Endothelial cell of umbilical vein (primary cell): ENCODE measurements around the gene DPM2. TPM values are rescaled to one million over a fixed set of nuclear protein-coding genes. Genes with fewer than 3 reads are reported as not detected.

ENCODE experiments used
- BruUV-seq: library from RNA; stranded (reverse); fragments of 400-500 nt; replicated peaks from 2 replicates; lab custom pipeline; 2021; lab: Mats Ljungman, UMichigan
- CTCF ChIA-PET: fragments of 300-600, 350-600 bp; sonication (Branson Sonifier 250); formaldehyde crosslinking; loops from one replicate; lab custom pipeline; 2021; ENCODE audit warnings: antibody characterized with exemption, inconsistent platforms; lab: Charles Lee
- POLR2A ChIA-PET: fragments of 300-600, 350-600 bp; sonication (Branson Sonifier 250); formaldehyde crosslinking; loops from one replicate; lab custom pipeline; 2021; ENCODE audit warnings: antibody characterized with exemption, inconsistent platforms; lab: Charles Lee
- DNase-seq: peaks from one replicate; pipeline ENCODE4 v3.0.0-alpha.2; 2011; ENCODE audit warnings: low read depth, low spot score
- FAIRE-seq: peaks from 2 replicates; lab custom pipeline; 2011; peaks lifted over from hg19 to GRCh38; lab: Jason Lieb, UNC
- H2AFZ ChIP-seq: 2 replicates; pipeline ENCODE4 v1.6.0; 2012; ENCODE audit warnings: low read depth, low read length, control low read depth, inconsistent platforms
- H3K27ac ChIP-seq: 2 replicates; pipeline ENCODE4 v1.5.1; 2011; ENCODE audit warnings: low read depth, mild to moderate bottlenecking, control low read depth, low read length, moderate library complexity; ENCODE audit not compliant: insufficient read depth
- H3K27me3 ChIP-seq, 2 experiments: 2 replicates each; pipeline versions ENCODE4 v1.6.0 to v1.6.1; 2011; ENCODE audit warnings: low read length in 2 of 2, mixed read lengths in 1 of 2; ENCODE audit not compliant: control insufficient read depth in 2 of 2, insufficient read depth in 2 of 2
- H3K36me3 ChIP-seq, 2 experiments: 2 replicates in 1 of 2; 3 replicates in 1 of 2; pipeline ENCODE4 v1.5.1; 2011; ENCODE audit warnings: low read length in 2 of 2, mild to moderate bottlenecking in 1 of 2, moderate library complexity in 1 of 2; ENCODE audit not compliant: control insufficient read depth in 2 of 2, insufficient read depth in 2 of 2; ENCODE audit errors: extremely low read depth in 1 of 2
- H3K4me1 ChIP-seq: 3 replicates; pipeline ENCODE4 v1.5.1; 2011; ENCODE audit warnings: mild to moderate bottlenecking, low read length; ENCODE audit not compliant: control insufficient read depth, insufficient read depth; ENCODE audit errors: extremely low read depth
- H3K4me2 ChIP-seq: 2 replicates; pipeline ENCODE4 v1.6.1; 2011; ENCODE audit warnings: low read length, control low read depth, mixed read lengths; ENCODE audit not compliant: insufficient read depth
- H3K4me3 ChIP-seq, 3 experiments: fragments of 200-600 bp in 1 of 3; sonication (generic), shearing (Covaris generic) in 1 of 3; replicated peaks in 1 of 3; 2 replicates each; pipeline ENCODE4 v1.5.1; 2011 to 2016; ENCODE audit warnings: control low read depth in 3 of 3, low read length in 3 of 3, mild to moderate bottlenecking in 2 of 3, inconsistent platforms in 1 of 3, low read depth in 1 of 3, moderate library complexity in 1 of 3; ENCODE audit not compliant: insufficient read depth in 1 of 3
- H3K79me2 ChIP-seq: 2 replicates; pipeline ENCODE4 v1.6.0; 2012; ENCODE audit warnings: low read length, inconsistent platforms; ENCODE audit not compliant: control insufficient read depth, insufficient read depth
- H3K9ac ChIP-seq: replicated peaks from 2 replicates; pipeline ENCODE3; 2011; ENCODE audit warnings: low read length, control low read depth; ENCODE audit not compliant: insufficient read depth; ENCODE audit errors: extremely low read depth
- H3K9me1 ChIP-seq: replicated peaks from 3 replicates; pipeline ENCODE4 v1.6.0; 2011; ENCODE audit warnings: mild to moderate bottlenecking, low read length; ENCODE audit not compliant: control insufficient read depth, insufficient read depth; ENCODE audit errors: extremely low read depth
- H3K9me3 ChIP-seq: replicated peaks from 2 replicates; pipeline ENCODE4 v1.5.1; 2012; ENCODE audit warnings: low read length, inconsistent platforms; ENCODE audit not compliant: control insufficient read depth, insufficient read depth
- H4K20me1 ChIP-seq: replicated peaks from 2 replicates; pipeline ENCODE3; 2011; ENCODE audit warnings: mild to moderate bottlenecking, low read length; ENCODE audit not compliant: control insufficient read depth, insufficient read depth; ENCODE audit errors: extremely low read depth
- CTCF ChIP-seq, 2 donors: IDR thresholded peaks; 1 replicate in 1 of 2; 2 replicates in 1 of 2; pipeline ENCODE4 v1.5.1; 2011; ENCODE audit warnings: low read length in 2 of 2, mild to moderate bottlenecking in 2 of 2, moderate library complexity in 2 of 2, control low read depth in 1 of 2, inconsistent platforms in 1 of 2, low read depth in 1 of 2; ENCODE audit not compliant: insufficient read depth in 1 of 2; ENCODE audit errors: extremely low read depth in 1 of 2
- EZH2 ChIP-seq: IDR thresholded peaks from 2 replicates; pipeline ENCODE4 v1.6.1; 2012; ENCODE audit warnings: borderline replicate concordance, low read depth, mild to moderate bottlenecking, moderate library complexity, low read length, inconsistent platforms; ENCODE audit not compliant: severe bottlenecking
- FOS ChIP-seq: IDR thresholded peaks from 2 replicates; pipeline ENCODE4 v1.6.1; 2011; ENCODE audit warnings: mild to moderate bottlenecking, low read length, moderate library complexity, borderline replicate concordance; ENCODE audit not compliant: insufficient read depth
- GATA2 ChIP-seq: IDR thresholded peaks from 2 replicates; pipeline ENCODE4 v1.7.0; 2011; ENCODE audit warnings: low read depth, mild to moderate bottlenecking, moderate library complexity, mixed read lengths, low read length; ENCODE audit not compliant: insufficient read length, insufficient read depth
- JUN ChIP-seq: IDR thresholded peaks from 2 replicates; pipeline ENCODE4 v1.6.1; 2011; ENCODE audit warnings: borderline replicate concordance, low read depth; ENCODE audit not compliant: insufficient read length, insufficient read depth
- MAX ChIP-seq: IDR thresholded peaks from 2 replicates; pipeline ENCODE4 v1.6.1; 2011; ENCODE audit not compliant: insufficient read depth, insufficient read length
- MYC ChIP-seq: IDR thresholded peaks from one replicate; pipeline ENCODE4 v1.6.1; 2011; ENCODE audit warnings: mild to moderate bottlenecking, low read depth, low read length
- POLR2A ChIP-seq: IDR thresholded peaks from 2 replicates; pipeline ENCODE4 v1.6.1; 2012; ENCODE audit warnings: low read depth, mild to moderate bottlenecking, control low read depth, low read length
- POLR2AphosphoS5 ChIP-seq: IDR thresholded peaks from 2 replicates; pipeline ENCODE4 v1.6.1; 2012; ENCODE audit warnings: low read depth, mild to moderate bottlenecking, control low read depth, low read length, moderate library complexity; ENCODE audit not compliant: insufficient read depth
- dilution Hi-C: fragments of 300-500 bp; cut with MboI; formaldehyde crosslinking; loops from one replicate; pipeline ENCODE4 v1.15.0; 2019; ENCODE audit warnings: low sequenced_read_pairs; ENCODE audit not compliant: extremely low pct_ligation_motif_present
- intact Hi-C: fragments of 100-400 bp; cut with micrococcal nuclease; formaldehyde crosslinking; loops from one replicate; pipeline ENCODE4 v1.10.0; 2022
- polyA plus RNA-seq, 4 experiments: library from polyadenylated mRNA; depleted of rRNA in 3 of 4; stranded (reverse) in 3 of 4; unstranded in 1 of 4; fragments of >200 nt; gene quantifications; 2 replicates each; pipeline versions ENCODE4 v1.2.1 to v1.2.3, GENCODE V29; 2011 to 2012; ENCODE audit warnings: missing spikeins in 1 of 4
- total RNA-seq: library from RNA; stranded (reverse); gene quantifications from 2 replicates; pipeline ENCODE4 v1.2.3, GENCODE V29; 2021

Gene DPM2
- total and polyA plus RNA-seq, 2 donors (not counting 3 experiments of a cell fraction or from before 2014, with no cell fraction given), result 47.9 to 63.9 TPM

DNA sequence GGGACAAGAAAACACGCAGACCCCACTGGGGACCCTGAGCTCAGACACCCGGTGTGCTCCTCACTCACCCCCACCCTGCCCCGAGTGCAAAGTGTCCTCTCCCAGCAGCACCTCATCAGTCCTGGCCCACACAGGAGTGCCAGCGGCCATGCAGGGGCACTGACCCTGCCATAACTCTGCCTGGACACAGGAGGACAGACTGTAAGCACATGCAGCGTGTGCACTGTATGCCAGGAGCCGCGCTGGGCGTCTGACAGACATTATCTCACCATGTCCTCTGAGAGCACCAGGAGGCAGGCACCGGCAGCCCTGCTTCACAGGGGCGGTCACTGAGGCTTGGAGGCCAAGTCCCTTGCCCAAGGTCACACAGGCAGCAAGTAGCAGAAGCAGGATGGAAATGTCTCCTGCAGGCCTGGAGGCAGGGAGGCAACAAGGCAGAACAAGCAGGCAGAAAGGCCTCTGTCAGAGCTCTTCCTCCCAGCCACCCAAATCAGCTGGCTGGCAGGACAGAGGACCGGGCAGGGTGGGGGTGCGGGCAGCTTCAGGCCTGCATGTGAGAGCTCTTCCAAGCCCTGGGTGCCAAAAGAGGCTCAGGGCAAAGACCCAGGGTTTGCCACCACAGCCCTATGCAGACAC is 34.7 kb upstream of the DPM2 start:
- no peaks in the 10 kb centered on the region for H3K9me3 ChIP-seq
- H3K4me2 ChIP-seq, result no peak overlapping the region
- DNase-seq (no peak), FAIRE-seq (no peak)
- no peak overlapping the region for H3K4me3 ChIP-seq
- H3K9ac ChIP-seq, result no peak overlapping the region
- dilution Hi-C loops, result no loop called here
- CTCF ChIA-PET, result interaction anchor here (1.2 kb wide), 1 partner anchor 146 kb away, joined by 4 read pairs; no protein-coding TSS in a partner anchor
- H4K20me1 ChIP-seq, result no peaks in the 10 kb centered on the region
- H3K36me3 ChIP-seq, result no peaks in the 10 kb centered on the region
- intact Hi-C loops, result no loop called here
- no TSS peak for BruUV-seq
- H3K79me2 ChIP-seq, result peaks cover 8% of the 10 kb centered on the region
- peaks cover 4% of the 10 kb centered on the region for H3K4me1 ChIP-seq
- no peak for TF ChIP-seq CTCF (IDR thresholded peaks at IDR 0.05; ENCODE audit: extremely low read depth in 1 of 2, insufficient read depth in 1 of 2, low read depth in 1 of 2, low read length in 2 of 2)
- no peak for TF ChIP-seq GATA2
- TF ChIP-seq POLR2A, result no peak
- TF ChIP-seq EZH2, result no peak
- TF ChIP-seq MYC, result no peak
- TF ChIP-seq JUN, result no peak
- no peak for TF ChIP-seq MAX
- no peak for TF ChIP-seq FOS
- TF ChIP-seq POLR2AphosphoS5, result no peak
- no peaks in the 10 kb centered on the region for H3K27me3 ChIP-seq
- H3K27ac ChIP-seq, result no peak overlapping the region
- H2AFZ ChIP-seq, result no peak overlapping the region
- POLR2A ChIA-PET, result no interaction called here
- H3K9me1 ChIP-seq, result no peaks in the 10 kb centered on the region
